SK-N-SH treated with all-trans-retinoic acid at 6 μM for 48 hours (cell line): Measurements from ENCODE around the gene ROPN1.

Experiments used
- OSR1 ChIP-seq: fragments of 250-450 bp; sonication (Bioruptor Pico); IDR thresholded peaks from 2 replicates; pipeline ENCODE4 v1.8.0; 2022; ENCODE audit warnings: moderate library complexity, mild to moderate bottlenecking, inconsistent platforms
- TCF4 ChIP-seq: fragments of 250-450 bp; sonication (Bioruptor Pico); IDR thresholded peaks from 2 replicates; pipeline ENCODE4 v1.8.0; 2021; ENCODE audit warnings: mild to moderate bottlenecking, moderate library complexity, borderline replicate concordance
- TOX ChIP-seq: fragments of 250-450 bp; sonication (Bioruptor Pico); IDR thresholded peaks from 2 replicates; pipeline ENCODE4 v1.8.0; 2021; ENCODE audit warnings: mild to moderate bottlenecking, moderate library complexity, borderline replicate concordance
- ZFP3 ChIP-seq: fragments of 250-450 bp; sonication (Bioruptor Pico); IDR thresholded peaks from 2 replicates; pipeline ENCODE4 v1.5.0; 2020; ENCODE audit warnings: mild to moderate bottlenecking, moderate library complexity
- ZFP30 ChIP-seq: fragments of 450-650 bp; formaldehyde crosslinking; IDR thresholded peaks from 2 replicates; pipeline ENCODE4 v1.5.0; 2022; ENCODE audit warnings: mild to moderate bottlenecking, moderate library complexity
- ZNF8 ChIP-seq: fragments of 450-650 bp; formaldehyde crosslinking; IDR thresholded peaks from 2 replicates; pipeline ENCODE4 v1.5.0; 2020; ENCODE audit warnings: mild to moderate bottlenecking, moderate library complexity
- TF ChIP-seq, protein P1 (sequence below): fragments of 250-450 bp; sonication (Bioruptor Pico); IDR thresholded peaks from 2 replicates; pipeline ENCODE4 v1.8.0; 2020; ENCODE audit warnings: mild to moderate bottlenecking, moderate library complexity, borderline replicate concordance

DNA sequence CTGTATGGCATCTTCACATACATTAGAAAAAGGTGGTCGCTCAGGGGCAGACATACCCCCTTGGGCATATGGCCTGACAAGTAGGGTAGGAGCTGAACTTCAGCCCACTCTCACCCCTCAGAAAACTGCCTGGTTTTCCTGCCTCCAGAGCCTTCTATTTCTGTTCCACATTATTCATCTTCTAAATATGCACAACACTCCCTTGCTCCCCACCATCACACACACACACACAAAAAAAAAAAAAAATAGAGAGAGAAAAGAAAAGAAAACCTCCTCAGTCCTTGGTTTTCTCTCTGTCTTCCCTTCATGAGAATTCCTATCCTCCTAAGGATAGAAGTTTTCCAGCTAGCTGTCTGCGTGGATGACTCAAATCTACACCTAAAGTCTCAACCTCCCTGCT is 5.6 kb upstream of the ROPN1 start:
- TF ChIP-seq TCF4 = no peak
- TF ChIP-seq, protein P1, sequence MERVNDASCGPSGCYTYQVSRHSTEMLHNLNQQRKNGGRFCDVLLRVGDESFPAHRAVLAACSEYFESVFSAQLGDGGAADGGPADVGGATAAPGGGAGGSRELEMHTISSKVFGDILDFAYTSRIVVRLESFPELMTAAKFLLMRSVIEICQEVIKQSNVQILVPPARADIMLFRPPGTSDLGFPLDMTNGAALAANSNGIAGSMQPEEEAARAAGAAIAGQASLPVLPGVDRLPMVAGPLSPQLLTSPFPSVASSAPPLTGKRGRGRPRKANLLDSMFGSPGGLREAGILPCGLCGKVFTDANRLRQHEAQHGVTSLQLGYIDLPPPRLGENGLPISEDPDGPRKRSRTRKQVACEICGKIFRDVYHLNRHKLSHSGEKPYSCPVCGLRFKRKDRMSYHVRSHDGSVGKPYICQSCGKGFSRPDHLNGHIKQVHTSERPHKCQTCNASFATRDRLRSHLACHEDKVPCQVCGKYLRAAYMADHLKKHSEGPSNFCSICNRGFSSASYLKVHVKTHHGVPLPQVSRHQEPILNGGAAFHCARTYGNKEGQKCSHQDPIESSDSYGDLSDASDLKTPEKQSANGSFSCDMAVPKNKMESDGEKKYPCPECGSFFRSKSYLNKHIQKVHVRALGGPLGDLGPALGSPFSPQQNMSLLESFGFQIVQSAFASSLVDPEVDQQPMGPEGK (CRISPR knock-in tag) = no peak
- TF ChIP-seq ZFP30 (CRISPR knock-in tag) = no peak
- TF ChIP-seq TOX (CRISPR knock-in tag) = no peak
- TF ChIP-seq ZNF8 = no peak
- no peak for TF ChIP-seq ZFP3 (CRISPR knock-in tag)
- TF ChIP-seq OSR1 = no peak
